DMS153 treated with DMSO at 0.1 percent for 48 hours (cell line): Measurements from ENCODE around the gene CYP26A1.

ENCODE experiments used
- DNase-seq: peaks from one replicate; lab custom pipeline; 2025; ENCODE audit not compliant: unreplicated experiment; lab: John Stamatoyannopoulos, UW

The CYP26A1 gene

GRCh38 chr10:93073539-93074146, at the start of gene CYP26A1:
CYP26A1 (plus strand) TSS chr10:93073893; CDS start chr10:93073935, 42 bp downstream.
- DNase-seq = no peak

GRCh38 chr10:93026072-93026471, 47.6 kb upstream of the CYP26A1 start:
- no peak for DNase-seq

GRCh38 chr10:93027508-93027907, 46.2 kb upstream of the CYP26A1 start:
- no peak for DNase-seq

GRCh38 chr10:93028883-93029282, 44.8 kb upstream of the CYP26A1 start:
- DNase-seq = no peak

GRCh38 chr10:93030409-93030808, 43.3 kb upstream of the CYP26A1 start:
- DNase-seq = no peak

GRCh38 chr10:93032105-93032808, 41.4 kb upstream of the CYP26A1 start:
- no peak for DNase-seq

- DNase-seq = no peak
Measured at GRCh38 chr10:93032809-93033137, 40.9 kb upstream of the CYP26A1 start.

- no peak for DNase-seq
Measured at GRCh38 chr10:93034426-93034825, 39.3 kb upstream of the CYP26A1 start.

GRCh38 chr10:93039110-93039509, 34.6 kb upstream of the CYP26A1 start:
- no peak for DNase-seq

- DNase-seq = no peak
Measured at GRCh38 chr10:93039721-93040120, 34.0 kb upstream of the CYP26A1 start.

GRCh38 chr10:93054486-93054885, 19.2 kb upstream of the CYP26A1 start:
- no peak for DNase-seq

- DNase-seq = no peak
Measured at GRCh38 chr10:93058139-93058538, 15.6 kb upstream of the CYP26A1 start.

- no peak for DNase-seq
Measured at GRCh38 chr10:93059975-93060886, 13.5 kb upstream of the CYP26A1 start, which contains the start of gene CYP26C1. CYP26C1 (plus strand) TSS chr10:93060798; CDS start chr10:93061264, 466 bp downstream.

GRCh38 chr10:93060887-93061593, 12.7 kb upstream of the CYP26A1 start:
- no peak for DNase-seq

GRCh38 chr10:93061594-93062513, 11.8 kb upstream of the CYP26A1 start:
- no peak for DNase-seq

- DNase-seq = no peak
Measured at GRCh38 chr10:93062514-93063143, 11.1 kb upstream of the CYP26A1 start.

- DNase-seq = no peak
Measured at GRCh38 chr10:93063144-93063976, 10.3 kb upstream of the CYP26A1 start.

GRCh38 chr10:93063977-93064660, 9.6 kb upstream of the CYP26A1 start:
- DNase-seq = no peak
